Right lobe of liver (tissue), 6 donors: ENCODE data around the gene ARF6. TPM values are rescaled to one million over a fixed set of nuclear protein-coding genes. Genes with fewer than 3 reads are reported as not detected.
"Not testable (repeated sequence)": the region's sequence is repeated elsewhere in the genome, so short reads cannot be mapped to it uniquely, and the experiment has no call there.

ENCODE experiments used
- ATAC-seq, 4 donors: fragments of 200-7000 bp; cut with Tn5 transposase; one replicate each; pipeline ENCODE4 v1.9.1; 2020; ENCODE audit warnings: mild to moderate bottlenecking in 4 of 4, moderate library complexity in 4 of 4
- DNase-seq, 3 donors: peaks; one replicate each; pipeline ENCODE4 v3.0.0-alpha.2; 2020
- H3K27ac ChIP-seq, 3 donors: fragments of 200-600 bp; one replicate each; pipeline ENCODE4 v1.8.0; 2022
- H3K27me3 ChIP-seq, 2 donors: fragments of 200-600 bp; one replicate each; pipeline ENCODE4 v1.8.0; 2022
- H3K36me3 ChIP-seq, 4 donors: fragments of 200-600 bp; sonication (generic) in 1 of 4; one replicate each; pipeline versions ENCODE4 v1.5.1 to v1.8.0; 2017 to 2022; ENCODE audit warnings: control low read depth in 1 of 4
- H3K4me1 ChIP-seq, 4 donors: fragments of 200-600 bp; sonication (generic) in 1 of 4; one replicate each; pipeline versions ENCODE4 v1.5.1 to v1.8.0; 2017 to 2022; ENCODE audit warnings: control low read depth in 1 of 4
- H3K4me3 ChIP-seq, 3 donors: fragments of 200-600 bp; one replicate each; pipeline ENCODE4 v1.8.0; 2022
- H3K9me3 ChIP-seq, 4 donors: fragments of 200-600 bp; sonication (generic) in 1 of 4; one replicate each; pipeline versions ENCODE4 v1.5.1 to v1.8.0; 2017 to 2022; ENCODE audit warnings: control low read depth in 1 of 4
- POLR2A ChIP-seq: fragments of 450-650 bp; IDR thresholded peaks from one replicate; pipeline ENCODE4 v1.6.1; 2017; ENCODE audit warnings: antibody characterized with exemption, mild to moderate bottlenecking
- WGBS: methylation state at CpG from one replicate; pipeline ENCODE4 v1.1.6; 2018; ENCODE audit warnings: low coverage, low lambda C conversion rate; ENCODE audit not compliant: insufficient coverage; ENCODE audit errors: missing lambda C conversion rate; 5-methylcytosine and 5-hydroxymethylcytosine counted together
- intact Hi-C, 2 donors: fragments of 100-400 bp; cut with DNase I; formaldehyde crosslinking; loops; one replicate each; pipeline versions ENCODE4 v1.11.2 to v1.14.1; 2022
- total RNA-seq, 6 experiments: library from RNA; depleted of rRNA in 2 of 6; stranded (reverse); fragments of >200 nt in 2 of 6; fragmentation: NEBNext Ultra II Directional in 3 of 6; extraction: Animal tissue kit (Norgen Biotek cat#: 25700) in 3 of 6; gene quantifications; one replicate each; pipeline versions ENCODE4 v1.1.0 to v1.2.4, GENCODE V29; 2016 to 2023
- TF ChIP-seq, protein P1 (sequence below), 4 donors: fragments of 200-600 bp in 3 of 4; fragments of 450-650 bp in 1 of 4; IDR thresholded peaks; one replicate each; pipeline versions ENCODE4 v1.5.1 to v1.8.0; 2016 to 2022; ENCODE audit warnings: antibody characterized with exemption in 4 of 4, mild to moderate bottlenecking in 2 of 4
- donor health status: DM: no; HTN: yes; CAD: no.
- donor health status: DM: no; HTN: no; CAD: no.
- donor health status: DM: no; HTN: no; CAD: no.
- donor health status: DM: no; HTN: yes; CAD: no.
- donor health status: DM: no; HTN: yes; CAD: no.

Gene ARF6
- total RNA-seq, 6 experiments from 2014 or later: 21.1 to 41.4 (median 32.4) TPM

DNA sequence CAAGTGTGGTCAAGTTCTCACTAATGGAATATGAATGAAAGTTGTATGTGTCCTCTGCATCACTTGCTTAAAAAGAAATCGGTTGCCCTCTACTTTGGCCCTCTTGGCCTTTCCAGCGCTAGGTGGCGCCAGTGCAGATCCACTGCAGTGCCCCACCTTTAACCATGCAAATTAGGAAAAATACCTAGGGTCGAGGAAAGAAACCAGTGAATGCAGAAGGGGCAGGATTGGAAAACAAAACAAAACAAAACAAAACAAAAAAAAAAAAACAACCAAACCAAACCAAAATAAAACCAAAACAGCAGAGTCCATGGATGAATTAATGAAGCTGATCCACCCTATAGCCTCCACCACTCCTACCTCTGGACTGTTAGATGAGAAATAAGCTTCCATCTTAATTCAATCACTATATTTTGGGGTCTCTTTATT lies 27.4 kb upstream of the ARF6 start:
- Histone ChIP-seq H3K27ac (no peak overlapping the region), H3K4me3 (no peak overlapping the region), H3K36me3 (no peaks in the 10 kb centered on the region), H3K9me3 (no peaks in the 10 kb centered on the region), H3K4me1 (peaks cover 0 to 10% (median 0%) of the 10 kb centered on the region in 4 donors), H3K27me3 (no peaks in the 10 kb centered on the region)
- intact Hi-C loops: loop anchor here (5.0 to 10.0 kb wide), 2 partner anchors 239 to 242 kb away; no protein-coding TSS in a partner anchor
- TF ChIP-seq POLR2A: no peak
- TF ChIP-seq, protein P1, sequence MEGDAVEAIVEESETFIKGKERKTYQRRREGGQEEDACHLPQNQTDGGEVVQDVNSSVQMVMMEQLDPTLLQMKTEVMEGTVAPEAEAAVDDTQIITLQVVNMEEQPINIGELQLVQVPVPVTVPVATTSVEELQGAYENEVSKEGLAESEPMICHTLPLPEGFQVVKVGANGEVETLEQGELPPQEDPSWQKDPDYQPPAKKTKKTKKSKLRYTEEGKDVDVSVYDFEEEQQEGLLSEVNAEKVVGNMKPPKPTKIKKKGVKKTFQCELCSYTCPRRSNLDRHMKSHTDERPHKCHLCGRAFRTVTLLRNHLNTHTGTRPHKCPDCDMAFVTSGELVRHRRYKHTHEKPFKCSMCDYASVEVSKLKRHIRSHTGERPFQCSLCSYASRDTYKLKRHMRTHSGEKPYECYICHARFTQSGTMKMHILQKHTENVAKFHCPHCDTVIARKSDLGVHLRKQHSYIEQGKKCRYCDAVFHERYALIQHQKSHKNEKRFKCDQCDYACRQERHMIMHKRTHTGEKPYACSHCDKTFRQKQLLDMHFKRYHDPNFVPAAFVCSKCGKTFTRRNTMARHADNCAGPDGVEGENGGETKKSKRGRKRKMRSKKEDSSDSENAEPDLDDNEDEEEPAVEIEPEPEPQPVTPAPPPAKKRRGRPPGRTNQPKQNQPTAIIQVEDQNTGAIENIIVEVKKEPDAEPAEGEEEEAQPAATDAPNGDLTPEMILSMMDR (IDR thresholded peaks at IDR 0.05): peak; percentile 82 to 92 (median 88)
- DNase-seq (peak; percentile 78 to 83 (median 79)), ATAC-seq (no peak)
- 0% methylated on average over 4 of the region's 4 CpGs for WGBS

DNA sequence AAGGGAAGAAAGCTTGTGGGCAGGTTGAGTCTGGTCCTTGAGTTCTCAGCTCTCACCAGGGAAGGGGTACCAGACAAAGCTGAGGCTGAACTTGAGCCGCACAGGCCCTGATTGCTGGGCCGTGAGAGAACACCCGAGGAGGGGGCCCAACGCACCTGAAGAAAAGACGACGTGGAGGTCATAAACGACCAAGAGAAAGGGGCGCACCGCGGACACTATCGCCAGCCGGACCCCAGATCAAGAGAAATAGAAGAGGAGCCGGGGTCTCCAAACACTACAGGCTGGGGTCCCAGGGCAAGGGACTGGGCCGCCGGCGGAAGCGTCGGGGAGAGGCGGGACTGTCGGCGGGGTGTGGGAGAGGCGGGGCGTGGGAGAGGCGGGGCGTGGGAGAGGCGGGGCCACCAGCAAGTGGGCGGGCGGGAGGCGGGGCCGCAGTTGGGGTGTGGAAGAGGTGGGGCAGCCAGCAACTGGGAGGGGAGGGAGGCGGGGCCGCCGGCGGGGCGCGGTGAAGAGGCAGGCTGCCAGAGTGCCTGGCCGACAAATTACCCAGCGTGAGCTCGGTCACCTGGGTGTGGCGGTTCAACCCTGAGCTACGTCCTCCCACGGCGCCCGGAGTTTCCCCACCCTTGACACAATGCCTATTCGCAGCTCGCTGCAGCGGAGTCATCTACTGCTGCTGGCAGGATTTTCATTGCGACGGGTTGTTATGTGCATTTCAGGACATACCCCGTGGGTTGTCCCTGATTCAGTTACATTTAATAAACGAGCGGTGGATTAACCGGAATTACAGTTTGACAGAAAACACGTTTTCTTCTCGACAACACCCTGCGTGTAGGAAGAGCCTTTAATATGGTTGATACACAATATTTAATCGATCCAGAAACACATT lies 24.8 kb upstream of the ARF6 start:
- 1% methylated on average over 41 of the region's 57 CpGs for WGBS
- H3K36me3 ChIP-seq: no peaks in the 10 kb centered on the region
- TF ChIP-seq, protein P1 (IDR thresholded peaks at IDR 0.05): no peak
- TF ChIP-seq POLR2A: peak; percentile 93
- intact Hi-C loops: loop anchor here (5.0 to 10.0 kb wide), 2 partner anchors 237 to 239 kb away; no protein-coding TSS in a partner anchor
- H3K27ac ChIP-seq: peak overlapping the region; percentile 87 to 92 (median 89)
- no peaks in the 10 kb centered on the region for H3K9me3 ChIP-seq
- ATAC-seq: peak; percentile 93 to 99 (median 96)
- H3K27me3 ChIP-seq: no peaks in the 10 kb centered on the region
- H3K4me1 ChIP-seq: peaks cover 0 to 4% (median 0%) of the 10 kb centered on the region in 4 donors
- DNase-seq: peak; percentile 99
- peak overlapping the region; percentile 45 to 65 (median 60) for H3K4me3 ChIP-seq

DNA sequence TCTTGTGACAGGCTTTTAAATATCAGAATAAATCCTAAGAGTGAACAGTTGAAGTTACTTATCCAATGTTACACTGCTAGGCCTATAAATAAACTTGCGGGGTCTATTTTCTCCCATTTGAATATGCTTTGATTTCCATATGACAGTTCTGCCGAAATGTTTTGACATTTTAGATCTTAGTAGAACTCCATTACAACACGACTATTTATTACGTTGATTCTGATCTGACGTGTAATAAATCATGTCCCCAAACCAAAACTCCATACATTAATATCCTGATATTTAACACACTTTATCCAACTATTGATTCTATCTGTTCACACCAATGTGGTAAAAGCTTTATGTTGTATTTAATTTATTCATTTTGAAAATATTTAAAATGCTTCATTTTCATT lies 24.2 kb upstream of the ARF6 start:
- TF ChIP-seq, protein P1 (IDR thresholded peaks at IDR 0.05): no peak
- no peak for TF ChIP-seq POLR2A
- Histone ChIP-seq H3K27me3 (no peaks in the 10 kb centered on the region), H3K27ac (peak overlapping the region; percentile 58 to 69 (median 68)), H3K4me1 (peaks cover 0 to 4% (median 0%) of the 10 kb centered on the region in 4 donors), H3K4me3 (peak overlapping the region; percentile 23 to 65 (median 60)), H3K36me3 (no peaks in the 10 kb centered on the region), H3K9me3 (no peaks in the 10 kb centered on the region)
- DNase-seq: no peak
- WGBS: 53% methylated on average over 5 of the region's 5 CpGs
- intact Hi-C loops: loop anchor here (5.0 to 10.0 kb wide), 2 partner anchors 236 to 239 kb away; no protein-coding TSS in a partner anchor
- no peak for ATAC-seq

DNA sequence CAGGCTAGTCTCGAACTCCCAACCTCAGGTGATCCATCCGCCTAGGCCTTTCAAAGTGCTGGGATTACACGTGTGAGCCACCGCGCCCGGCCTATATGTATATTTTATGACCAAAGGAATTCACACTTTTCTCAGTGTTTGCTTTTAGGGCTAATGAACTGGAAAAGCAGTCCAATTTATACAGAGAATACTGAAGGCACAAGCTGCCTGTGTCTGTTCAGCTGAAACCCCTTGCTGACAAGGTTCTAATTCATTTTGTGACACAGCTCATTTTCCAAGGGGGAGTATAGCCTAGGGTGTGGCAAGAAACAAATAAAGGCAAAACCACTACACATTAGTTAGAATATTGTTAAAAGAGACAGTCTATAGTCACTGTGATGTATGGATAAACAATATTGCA lies 22.0 kb upstream of the ARF6 start:
- TF ChIP-seq, protein P1 (IDR thresholded peaks at IDR 0.05): no peak
- no peak for TF ChIP-seq POLR2A
- Histone ChIP-seq H3K9me3 (no peaks in the 10 kb centered on the region), H3K4me3 (no peak overlapping the region), H3K36me3 (no peaks in the 10 kb centered on the region), H3K27ac (no peak overlapping the region), H3K4me1 (peaks cover 0 to 6% (median 0%) of the 10 kb centered on the region in 4 donors), H3K27me3 (no peaks in the 10 kb centered on the region)
- no peak for ATAC-seq
- intact Hi-C loops: no loop called here
- DNase-seq: no peak
- WGBS: 96% methylated on average over 5 of the region's 6 CpGs

DNA sequence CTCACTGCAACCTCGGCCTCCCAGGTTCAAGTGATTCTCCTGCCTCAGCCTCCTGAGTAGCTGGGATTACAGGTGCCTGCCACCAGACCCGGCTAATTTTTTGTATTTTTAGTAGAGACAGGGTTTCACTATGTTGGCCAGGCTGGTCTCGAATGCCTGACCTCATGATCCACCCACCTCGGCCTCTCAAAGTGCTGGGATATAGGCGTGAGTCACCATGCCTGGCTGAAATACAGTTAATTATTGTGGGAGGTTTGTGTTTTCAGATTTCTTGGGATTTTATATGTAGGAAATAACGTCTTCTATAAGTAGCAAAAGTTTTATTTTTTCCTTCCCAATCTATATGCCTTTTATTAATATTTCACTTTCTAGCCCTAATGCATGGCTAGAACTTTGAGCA lies 19.3 kb upstream of the ARF6 start:
- intact Hi-C loops, DNase-seq, H3K36me3 ChIP-seq, H3K27ac ChIP-seq, H3K27me3 ChIP-seq, ATAC-seq, H3K9me3 ChIP-seq, H3K4me3 ChIP-seq: not testable (repeated sequence)
- peaks cover 0 to 14% (median 2%) of the 10 kb centered on the region in 4 donors for H3K4me1 ChIP-seq
- 79% methylated on average over 6 of the region's 6 CpGs for WGBS
